Activated B cell treated with CpG ODN at 0.5 μM for 24 hours (primary cell): ENCODE data around the gene HBG2. TPM values are rescaled to one million over a fixed set of nuclear protein-coding genes. Genes with fewer than 3 reads are reported as not detected.
"Not testable (repeated sequence)": the region's sequence is repeated elsewhere in the genome, so short reads cannot be mapped to it uniquely, and the experiment has no call there.

Experiments used
- ATAC-seq: fragments of 200-7000 bp; cut with Tn5 transposase; one replicate; pipeline ENCODE4 v1.10.0; 2021; ENCODE audit warnings: low read depth, mild to moderate bottlenecking, moderate library complexity
- CTCF ChIA-PET: fragments of 350-600 bp; sonication (Branson Sonifier 250); formaldehyde crosslinking; loops from one replicate; lab custom pipeline; 2021; ENCODE audit warnings: antibody characterized with exemption; lab: Charles Lee
- POLR2A ChIA-PET: fragments of 350-600 bp; sonication (Branson Sonifier 250); formaldehyde crosslinking; loops from one replicate; lab custom pipeline; 2021; ENCODE audit warnings: antibody characterized with exemption; lab: Charles Lee
- DNase-seq: peaks from one replicate; pipeline ENCODE4 v3.0.0; 2022
- H3K27ac Mint-ChIP-seq: one replicate; pipeline ENCODE4 v1.8.0; 2020; ENCODE audit warnings: mixed read lengths
- H3K27me3 Mint-ChIP-seq: one replicate; pipeline ENCODE4 v1.8.0; 2021; ENCODE audit warnings: mixed read lengths
- H3K36me3 Mint-ChIP-seq: one replicate; pipeline ENCODE4 v1.8.0; 2021; ENCODE audit warnings: low read depth, mixed read lengths
- H3K4me1 Mint-ChIP-seq: one replicate; pipeline ENCODE4 v1.8.0; 2021; ENCODE audit warnings: mixed read lengths
- H3K4me3 Mint-ChIP-seq: one replicate; pipeline ENCODE4 v1.8.0; 2020; ENCODE audit warnings: mild to moderate bottlenecking, mixed read lengths
- H3K9me3 Mint-ChIP-seq: one replicate; pipeline ENCODE4 v1.8.0; 2020; ENCODE audit warnings: mixed read lengths
- intact Hi-C: fragments of 100-400 bp; cut with micrococcal nuclease; formaldehyde crosslinking; loops from one replicate; pipeline ENCODE4 v1.15.1; 2024
- total RNA-seq: library from RNA; stranded (reverse); gene quantifications from 2 replicates; pipeline ENCODE4 v1.2.3, GENCODE V29; 2022
- TF ChIP-seq, protein P1 (sequence below): fragments of 200-600 bp; IDR thresholded peaks from one replicate; pipeline ENCODE4 v1.8.0; 2022; ENCODE audit warnings: antibody characterized with exemption, mild to moderate bottlenecking

Gene HBG2
- total RNA-seq, 1 donor from 2014 or later = not detected

DNA sequence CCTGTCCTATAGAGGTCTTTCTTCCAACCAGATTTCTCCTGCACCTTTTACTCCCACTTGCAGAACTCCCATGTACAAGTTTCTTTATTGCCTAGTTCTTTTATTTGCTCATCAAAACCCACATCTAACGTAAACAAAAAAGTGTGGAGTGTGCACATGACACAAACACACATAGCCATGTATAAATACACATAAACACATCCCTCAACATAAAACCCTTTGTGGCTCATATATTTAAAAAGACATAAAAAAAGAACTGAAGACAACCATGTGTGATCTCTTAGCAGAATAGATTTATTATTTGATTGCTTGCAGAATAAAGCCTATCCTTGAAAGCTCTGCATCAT, 1.7 kb downstream of the HBG2 start:
- Mint-ChIP-seq H3K27me3 (peaks cover 2% of the 10 kb centered on the region), H3K9me3 (no peaks in the 10 kb centered on the region), H3K4me3 (no peak overlapping the region), H3K4me1 (no peaks in the 10 kb centered on the region), H3K36me3 (no peaks in the 10 kb centered on the region), H3K27ac (no peak overlapping the region)
- DNase-seq (no peak), ATAC-seq (no peak)
- intact Hi-C loops = no loop called here
- POLR2A ChIA-PET = no interaction called here
- CTCF ChIA-PET = no interaction called here
- TF ChIP-seq, protein P1, sequence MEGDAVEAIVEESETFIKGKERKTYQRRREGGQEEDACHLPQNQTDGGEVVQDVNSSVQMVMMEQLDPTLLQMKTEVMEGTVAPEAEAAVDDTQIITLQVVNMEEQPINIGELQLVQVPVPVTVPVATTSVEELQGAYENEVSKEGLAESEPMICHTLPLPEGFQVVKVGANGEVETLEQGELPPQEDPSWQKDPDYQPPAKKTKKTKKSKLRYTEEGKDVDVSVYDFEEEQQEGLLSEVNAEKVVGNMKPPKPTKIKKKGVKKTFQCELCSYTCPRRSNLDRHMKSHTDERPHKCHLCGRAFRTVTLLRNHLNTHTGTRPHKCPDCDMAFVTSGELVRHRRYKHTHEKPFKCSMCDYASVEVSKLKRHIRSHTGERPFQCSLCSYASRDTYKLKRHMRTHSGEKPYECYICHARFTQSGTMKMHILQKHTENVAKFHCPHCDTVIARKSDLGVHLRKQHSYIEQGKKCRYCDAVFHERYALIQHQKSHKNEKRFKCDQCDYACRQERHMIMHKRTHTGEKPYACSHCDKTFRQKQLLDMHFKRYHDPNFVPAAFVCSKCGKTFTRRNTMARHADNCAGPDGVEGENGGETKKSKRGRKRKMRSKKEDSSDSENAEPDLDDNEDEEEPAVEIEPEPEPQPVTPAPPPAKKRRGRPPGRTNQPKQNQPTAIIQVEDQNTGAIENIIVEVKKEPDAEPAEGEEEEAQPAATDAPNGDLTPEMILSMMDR = no peak

DNA sequence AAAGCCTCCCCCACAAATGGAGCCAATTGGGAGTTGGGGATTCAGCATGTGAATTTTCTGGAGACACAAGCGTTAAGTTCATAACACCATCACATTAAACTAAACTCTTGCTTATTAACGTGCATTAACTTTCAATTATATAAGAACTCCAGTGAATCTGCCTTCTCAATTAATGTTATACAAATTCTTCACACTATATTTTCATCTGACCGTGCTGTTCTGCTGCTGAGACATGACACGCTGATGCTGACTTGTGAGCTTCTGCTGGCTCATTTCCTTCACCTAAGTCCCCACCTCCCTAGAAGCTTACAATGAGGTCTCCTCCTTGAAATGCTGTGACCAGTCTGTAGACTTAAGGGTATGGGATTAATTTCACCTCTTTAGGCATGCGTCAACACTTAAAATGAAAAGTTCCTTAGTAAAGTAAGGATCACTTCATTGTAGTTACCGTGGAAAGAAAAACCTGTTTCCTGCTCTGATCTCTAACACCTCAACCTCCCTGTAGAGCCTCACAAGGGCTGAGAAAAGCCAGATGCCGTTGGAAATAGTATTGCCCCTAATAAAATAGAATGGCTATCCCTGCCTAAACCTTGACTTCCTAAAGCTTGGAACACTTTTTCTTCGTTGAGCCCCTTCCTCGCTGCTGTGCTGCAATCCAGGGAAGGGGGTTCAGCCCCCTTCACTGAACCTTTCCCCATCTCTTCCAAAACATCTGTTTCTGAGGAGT, 2.2 kb downstream of the HBG2 start:
- H3K9me3 Mint-ChIP-seq = no peaks in the 10 kb centered on the region
- H3K27ac Mint-ChIP-seq = no peak overlapping the region
- H3K27me3 Mint-ChIP-seq = peaks cover 2% of the 10 kb centered on the region
- ATAC-seq = no peak
- TF ChIP-seq, protein P1 = no peak
- no peaks in the 10 kb centered on the region for H3K36me3 Mint-ChIP-seq
- DNase-seq = no peak
- no peak overlapping the region for H3K4me3 Mint-ChIP-seq
- ChIA-PET POLR2A (no interaction called here), CTCF (no interaction called here)
- intact Hi-C loops = no loop called here
- no peaks in the 10 kb centered on the region for H3K4me1 Mint-ChIP-seq

DNA sequence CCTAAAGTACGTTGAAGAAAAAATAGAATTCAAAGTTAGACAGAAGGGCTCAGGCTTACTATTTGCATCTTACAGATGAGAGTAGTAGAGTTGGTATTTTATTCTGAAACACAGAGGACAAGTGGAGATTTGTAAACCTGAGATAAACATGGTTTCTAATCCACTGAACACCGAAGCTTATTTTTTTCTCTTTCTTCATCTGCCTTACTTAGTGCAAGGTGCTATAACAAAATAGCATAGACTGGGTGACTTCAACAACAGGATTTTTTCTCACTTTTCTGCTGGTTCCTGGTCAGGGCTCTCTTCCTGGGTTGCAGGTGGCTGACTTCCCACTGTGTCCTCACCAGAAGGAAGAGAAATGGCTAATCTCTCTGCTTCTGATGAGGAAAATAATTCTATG, 2.8 kb downstream of the HBG2 start:
- peaks cover 2% of the 10 kb centered on the region for H3K27me3 Mint-ChIP-seq
- no peaks in the 10 kb centered on the region for H3K4me1 Mint-ChIP-seq

DNA sequence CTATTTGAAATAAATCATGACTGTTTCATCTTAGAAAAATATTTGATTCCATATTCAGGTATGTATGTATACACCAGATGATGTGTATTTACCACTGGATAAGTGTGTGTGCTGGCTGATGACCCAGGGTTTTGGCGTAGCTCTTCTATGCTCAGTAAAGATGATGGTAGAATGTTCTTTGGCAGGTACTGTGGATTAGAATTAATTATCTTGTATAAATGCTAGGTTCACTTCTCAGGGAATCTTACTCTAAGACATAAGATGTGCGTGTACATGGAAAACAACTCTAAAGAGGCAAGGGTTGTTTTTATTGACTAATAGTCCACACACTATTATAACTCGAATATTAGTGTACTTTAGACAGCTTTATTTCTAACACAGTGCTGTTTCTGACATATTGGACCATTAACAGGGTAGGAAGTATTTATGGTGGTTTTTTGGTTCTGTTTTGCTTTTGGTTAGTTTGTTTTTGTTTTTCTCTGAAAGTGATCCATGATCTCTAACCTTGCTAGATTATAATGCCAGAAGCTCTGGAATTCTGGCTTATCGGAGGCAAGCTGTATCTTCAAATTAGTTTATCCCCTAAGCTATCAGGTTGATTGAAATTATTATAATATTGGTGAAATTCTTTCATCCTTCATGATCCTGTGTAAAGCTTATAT, 3.9 kb downstream of the HBG2 start:
- intact Hi-C loops = no loop called here
- Mint-ChIP-seq H3K36me3 (no peaks in the 10 kb centered on the region), H3K4me3 (no peak overlapping the region), H3K4me1 (no peaks in the 10 kb centered on the region), H3K9me3 (no peaks in the 10 kb centered on the region), H3K27me3 (peaks cover 2% of the 10 kb centered on the region), H3K27ac (no peak overlapping the region)
- no peak for ATAC-seq
- TF ChIP-seq, protein P1 = no peak
- ChIA-PET CTCF (no interaction called here), POLR2A (no interaction called here)
- DNase-seq = no peak

More for the DNA sequence above, 2.8 kb downstream of the HBG2 start:
- CTCF ChIA-PET = no interaction called here
- TF ChIP-seq, protein P1 = no peak
- Mint-ChIP-seq H3K27ac (no peak overlapping the region), H3K9me3 (no peaks in the 10 kb centered on the region), H3K36me3 (no peaks in the 10 kb centered on the region), H3K4me3 (no peak overlapping the region)
- ATAC-seq = no peak
- no peak for DNase-seq
- intact Hi-C loops = no loop called here
- POLR2A ChIA-PET = no interaction called here

DNA sequence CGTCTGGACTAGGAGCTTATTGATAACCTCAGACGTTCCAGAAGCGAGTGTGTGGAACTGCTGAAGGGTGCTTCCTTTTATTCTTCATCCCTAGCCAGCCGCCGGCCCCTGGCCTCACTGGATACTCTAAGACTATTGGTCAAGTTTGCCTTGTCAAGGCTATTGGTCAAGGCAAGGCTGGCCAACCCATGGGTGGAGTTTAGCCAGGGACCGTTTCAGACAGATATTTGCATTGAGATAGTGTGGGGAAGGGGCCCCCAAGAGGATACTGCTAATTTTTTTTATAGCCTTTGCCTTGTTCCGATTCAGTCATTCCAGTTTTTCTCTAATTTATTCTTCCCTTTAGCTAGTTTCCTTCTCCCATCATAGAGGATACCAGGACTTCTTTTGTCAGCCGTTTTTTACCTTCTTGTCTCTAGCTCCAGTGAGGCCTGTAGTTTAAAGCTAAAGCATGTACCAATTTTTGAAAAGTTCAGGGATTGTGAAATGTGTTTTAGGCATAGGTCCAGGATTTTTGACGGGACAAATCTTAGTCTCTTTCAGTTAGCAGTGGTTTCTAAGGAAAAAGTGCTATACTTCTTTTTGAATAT, 4.7 kb downstream of the HBG2 start, which contains the start of gene HBG1:
HBG1 (minus strand) TSS at position 51 of the 590 bp plus-strand sequence. CDS start 53 bp downstream, outside the sequence.
- DNase-seq, POLR2A ChIA-PET, H3K9me3 Mint-ChIP-seq, H3K4me1 Mint-ChIP-seq, H3K27ac Mint-ChIP-seq, CTCF ChIA-PET, ATAC-seq, H3K27me3 Mint-ChIP-seq, H3K36me3 Mint-ChIP-seq, intact Hi-C loops, H3K4me3 Mint-ChIP-seq: not testable (repeated sequence)

DNA sequence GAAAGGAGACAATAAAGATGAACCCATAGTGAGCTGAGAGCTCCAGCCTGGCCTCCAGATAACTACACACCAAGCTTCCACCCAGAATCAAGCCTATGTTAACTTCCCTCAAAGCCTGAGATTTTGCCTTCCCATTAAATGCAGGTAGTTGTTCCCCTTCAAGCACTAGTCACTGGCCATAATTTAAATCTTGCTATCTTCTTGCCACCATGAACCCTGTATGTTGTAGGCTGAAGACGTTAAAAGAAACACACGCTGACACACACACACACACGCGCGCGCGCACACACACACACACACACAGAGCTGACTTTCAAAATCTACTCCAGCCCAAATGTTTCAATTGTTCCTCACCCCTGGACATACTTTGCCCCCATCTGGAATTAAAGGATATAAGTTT, 6.1 kb downstream of the HBG2 start:
- H3K27me3 Mint-ChIP-seq, DNase-seq, intact Hi-C loops, H3K36me3 Mint-ChIP-seq, H3K4me3 Mint-ChIP-seq, H3K9me3 Mint-ChIP-seq, POLR2A ChIA-PET, H3K4me1 Mint-ChIP-seq, CTCF ChIA-PET, ATAC-seq, H3K27ac Mint-ChIP-seq: not testable (repeated sequence)
